OCI-LY3 (cell line): ENCODE data around the gene SDK1.

Experiments used
- H2AFZ ChIP-seq: fragments of 200-600, 300-600 bp; shearing (Covaris generic); 2 replicates; pipeline ENCODE4 v1.6.0; 2014; ENCODE audit warnings: antibody characterized with exemption, low read depth, low read length
- H3K27ac ChIP-seq: fragments of 200-600, 300-600 bp; sonication (generic); 2 replicates; pipeline ENCODE4 v1.5.1; 2014; ENCODE audit warnings: mild to moderate bottlenecking, low read length, moderate library complexity, mixed read lengths
- H3K27me3 ChIP-seq: fragments of 200-600, 300-600 bp; sonication (generic); 2 replicates; pipeline ENCODE4 v1.6.1; 2014; ENCODE audit warnings: low read depth, low read length, mixed read lengths
- H3K36me3 ChIP-seq: fragments of 200-600, 300-600 bp; sonication (generic); replicated peaks from 2 replicates; pipeline ENCODE3; 2014; ENCODE audit warnings: low read depth, low read length, mixed read lengths
- H3K4me1 ChIP-seq: fragments of 300-600, 200-600 bp; sonication (generic); 2 replicates; pipeline ENCODE4 v1.6.1; 2014; ENCODE audit warnings: low read length, mixed read lengths
- H3K4me2 ChIP-seq: fragments of 200-600, 300-600 bp; sonication (generic); 2 replicates; pipeline ENCODE4 v1.6.1; 2014; ENCODE audit warnings: low read length, mixed read lengths
- H3K4me3 ChIP-seq: fragments of 300-600, 200-600 bp; sonication (generic); 2 replicates; pipeline ENCODE4 v1.5.1; 2014; ENCODE audit warnings: antibody characterized with exemption, mild to moderate bottlenecking, low read length, moderate library complexity
- H3K79me2 ChIP-seq: fragments of 300-600, 200-600 bp; shearing (Covaris generic); 2 replicates; pipeline ENCODE4 v1.6.1; 2014; ENCODE audit warnings: mild to moderate bottlenecking, low read length, mixed read lengths
- H3K9ac ChIP-seq: fragments of 300-600, 200-600 bp; shearing (Covaris generic); 2 replicates; pipeline ENCODE4 v1.6.0; 2014; ENCODE audit warnings: mild to moderate bottlenecking, low read length, moderate library complexity
- H3K9me3 ChIP-seq: fragments of 200-600, 300-600 bp; shearing (Covaris generic); 2 replicates; pipeline ENCODE4 v1.6.1; 2014; ENCODE audit warnings: low read length, mixed read lengths; ENCODE audit not compliant: insufficient read depth
- H4K20me1 ChIP-seq: fragments of 200-600, 300-600 bp; sonication (generic); 2 replicates; pipeline ENCODE4 v1.6.1; 2016; ENCODE audit warnings: low read length, mixed read lengths; ENCODE audit not compliant: insufficient read depth
- CTCF ChIP-seq: fragments of 200-600, 300-600 bp; sonication (generic); IDR thresholded peaks from 2 replicates; pipeline ENCODE4 v1.5.1; 2014; ENCODE audit warnings: antibody characterized with exemption, low read length, low read depth
- EZH2phosphoT487 ChIP-seq: fragments of 200-600 bp; shearing (Covaris generic); IDR thresholded peaks from 2 replicates; pipeline ENCODE4 v1.6.1; 2018; ENCODE audit warnings: antibody characterized with exemption, mixed run types, low read depth

Gene SDK1

GRCh38 chr7:3486841-3487240, 185.8 kb downstream of the SDK1 start:
- Histone ChIP-seq H3K4me2 (no peak overlapping the region), H3K27ac (no peak overlapping the region), H3K9ac (no peak overlapping the region), H3K4me3 (no peak overlapping the region), H3K79me2 (no peaks in the 10 kb centered on the region), H2AFZ (no peak overlapping the region), H4K20me1 (no peaks in the 10 kb centered on the region), H3K9me3 (no peaks in the 10 kb centered on the region), H3K27me3 (no peaks in the 10 kb centered on the region), H3K36me3 (no peaks in the 10 kb centered on the region), H3K4me1 (no peaks in the 10 kb centered on the region)
- TF ChIP-seq CTCF (no peak), EZH2phosphoT487 (no peak)

- Histone ChIP-seq H3K9me3 (no peaks in the 10 kb centered on the region), H2AFZ (no peak overlapping the region), H3K27me3 (no peaks in the 10 kb centered on the region), H3K4me1 (no peaks in the 10 kb centered on the region), H3K27ac (no peak overlapping the region), H3K4me3 (no peak overlapping the region), H3K79me2 (no peaks in the 10 kb centered on the region), H3K4me2 (no peak overlapping the region), H3K36me3 (no peaks in the 10 kb centered on the region), H3K9ac (no peak overlapping the region), H4K20me1 (no peaks in the 10 kb centered on the region)
- TF ChIP-seq CTCF: no peak
- TF ChIP-seq EZH2phosphoT487: no peak
Observed at GRCh38 chr7:3488829-3489228, 187.8 kb downstream of the SDK1 start.

GRCh38 chr7:3493499-3493898, 192.4 kb downstream of the SDK1 start:
- Histone ChIP-seq H3K9me3 (no peaks in the 10 kb centered on the region), H3K27me3 (no peaks in the 10 kb centered on the region), H3K27ac (no peak overlapping the region), H3K36me3 (no peaks in the 10 kb centered on the region), H3K4me3 (no peak overlapping the region), H3K4me2 (no peak overlapping the region), H3K4me1 (no peaks in the 10 kb centered on the region), H4K20me1 (no peaks in the 10 kb centered on the region), H3K79me2 (no peaks in the 10 kb centered on the region), H3K9ac (no peak overlapping the region), H2AFZ (no peak overlapping the region)
- TF ChIP-seq EZH2phosphoT487 (no peak), CTCF (no peak)

- TF ChIP-seq CTCF: no peak
- no peak for TF ChIP-seq EZH2phosphoT487
- Histone ChIP-seq H4K20me1 (no peaks in the 10 kb centered on the region), H3K4me1 (no peaks in the 10 kb centered on the region), H3K36me3 (no peaks in the 10 kb centered on the region), H3K27me3 (no peaks in the 10 kb centered on the region), H3K9me3 (no peaks in the 10 kb centered on the region), H3K27ac (no peak overlapping the region), H3K79me2 (no peaks in the 10 kb centered on the region), H2AFZ (no peak overlapping the region), H3K9ac (no peak overlapping the region), H3K4me3 (no peak overlapping the region), H3K4me2 (no peak overlapping the region)
Observed at GRCh38 chr7:3494947-3495346, 193.9 kb downstream of the SDK1 start.
